Gastroesophageal sphincter (tissue), 4 donors: ENCODE measurements around the gene CCDC197. TPM values are rescaled to one million over a fixed set of nuclear protein-coding genes. Genes with fewer than 3 reads are reported as not detected.

Experiments used
- ATAC-seq: fragments of 150-250 bp; one replicate; pipeline ENCODE4 v1.9.1; 2016; ENCODE audit warnings: mild to moderate bottlenecking, moderate library complexity
- H3K27ac ChIP-seq, 4 donors: fragments of 200-600 bp; sonication (generic) in 3 of 4; 1 replicate in 3 of 4; 2 replicates in 1 of 4; pipeline ENCODE4 v1.5.1; 2016 to 2019
- H3K27me3 ChIP-seq: fragments of 200-600 bp; sonication (generic); one replicate; pipeline ENCODE4 v1.5.1; 2019
- H3K36me3 ChIP-seq, 2 donors: fragments of 200-600 bp; sonication (generic); one replicate each; pipeline ENCODE4 v1.5.1; 2019; ENCODE audit warnings: control low read depth in 1 of 2
- H3K4me1 ChIP-seq, 3 donors: fragments of 200-600 bp; sonication (generic); 1 replicate in 2 of 3; 2 replicates in 1 of 3; pipeline ENCODE4 v1.5.1; 2016 to 2019; ENCODE audit warnings: control low read depth in 2 of 3
- H3K4me3 ChIP-seq, 2 donors: fragments of 200-600 bp; sonication (generic); one replicate each; pipeline ENCODE4 v1.5.1; 2019; ENCODE audit warnings: mild to moderate bottlenecking in 1 of 2, moderate library complexity in 1 of 2
- H3K9me3 ChIP-seq, 3 donors: fragments of 200-600 bp; sonication (generic); one replicate each; pipeline ENCODE4 v1.5.1; 2017 to 2019; ENCODE audit warnings: control low read depth in 2 of 3
- CTCF ChIP-seq, 4 experiments: fragments of 200-600 bp in 2 of 4; fragments of 450-650 bp in 2 of 4; sonication (generic) in 1 of 4; IDR thresholded peaks; one replicate each; pipeline ENCODE4 v1.5.1; 2017 to 2019; ENCODE audit warnings: antibody characterized with exemption in 4 of 4, mild to moderate bottlenecking in 2 of 4, moderate library complexity in 2 of 4
- EP300 ChIP-seq: sonication (generic); formaldehyde crosslinking; IDR thresholded peaks from one replicate; pipeline ENCODE4 v1.6.1; 2017; ENCODE audit warnings: antibody characterized with exemption, mild to moderate bottlenecking
- POLR2A ChIP-seq, 2 donors: fragments of 450-650 bp; IDR thresholded peaks; one replicate each; pipeline ENCODE4 v1.6.1; 2017; ENCODE audit warnings: antibody characterized with exemption in 2 of 2, mild to moderate bottlenecking in 2 of 2, moderate library complexity in 1 of 2
- POLR2AphosphoS5 ChIP-seq: sonication (generic); formaldehyde crosslinking; IDR thresholded peaks from one replicate; pipeline ENCODE4 v1.6.1; 2017; ENCODE audit warnings: antibody characterized with exemption
- WGBS, 2 donors: methylation state at CpG; one replicate each; pipeline ENCODE4 v1.1.5; 2018; ENCODE audit warnings: low coverage in 1 of 2; 5-methylcytosine and 5-hydroxymethylcytosine counted together
- total RNA-seq, 4 donors: library from RNA; depleted of rRNA; stranded (reverse); fragments of >200 nt; gene quantifications; one replicate each; pipeline ENCODE4 v1.1.0, GENCODE V29; 2016

CCDC197 gene
- total RNA-seq, 4 donors from 2014 or later, result not detected

DNA sequence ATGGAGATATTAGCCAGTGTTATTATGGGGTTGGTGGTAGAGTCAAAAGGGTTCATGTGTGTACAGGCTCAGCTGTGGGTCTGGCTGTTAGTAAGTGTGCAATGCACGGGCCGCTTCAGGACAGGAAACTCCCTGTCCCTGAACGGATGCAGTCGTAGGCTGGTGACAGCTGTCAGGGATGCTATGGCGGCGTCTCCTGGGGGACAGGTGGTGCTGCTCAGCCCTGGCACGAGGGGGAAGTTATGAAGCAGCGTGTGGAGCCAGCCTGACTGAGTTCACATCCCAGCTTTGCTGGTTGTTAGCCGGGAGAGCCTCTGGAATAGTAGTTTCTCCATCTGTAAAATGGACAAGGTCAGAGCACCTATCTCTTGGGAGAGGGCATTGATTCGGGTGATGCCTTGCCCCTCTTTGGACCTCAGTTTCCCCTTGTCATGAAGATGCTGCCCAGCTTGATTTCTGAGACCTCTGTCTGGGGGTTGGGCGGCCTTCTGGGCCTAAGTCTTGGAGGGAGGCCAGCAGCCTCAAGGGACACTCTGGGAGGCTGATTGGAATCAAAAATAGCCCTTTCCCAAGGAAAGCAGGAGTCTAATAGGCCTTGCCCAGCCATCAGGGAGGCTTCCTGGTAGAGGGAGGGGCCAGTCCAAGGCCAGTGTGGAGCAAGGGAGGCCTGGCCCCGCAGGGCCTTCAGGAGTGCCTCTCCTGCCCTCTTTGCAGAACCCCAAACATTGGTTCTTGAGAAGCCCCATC, 27.8 kb upstream of the CCDC197 start:
- Histone ChIP-seq H3K4me1 (peaks cover 7 to 98% (median 8%) of the 10 kb centered on the region in 3 donors), H3K27me3 (no peaks in the 10 kb centered on the region), H3K27ac (peak overlapping the region; percentile 45 to 96 (median 88)), H3K4me3 (no peak overlapping the region), H3K36me3 (no peaks in the 10 kb centered on the region), H3K9me3 (no peaks in the 10 kb centered on the region)
- ATAC-seq, result no peak
- TF ChIP-seq CTCF (IDR thresholded peaks at IDR 0.05) (no peak), POLR2AphosphoS5 (peak; percentile 22)
- WGBS, 2 donors, result 33% methylated on average over 8 of the region's 12 CpGs; no CpG with 5 or more reads in 1 of the 2 donors

- Histone ChIP-seq H3K36me3 (no peaks in the 10 kb centered on the region), H3K4me3 (peak overlapping the region; percentile 8 to 43), H3K4me1 (peaks cover 7 to 96% (median 8%) of the 10 kb centered on the region in 3 donors), H3K27me3 (no peaks in the 10 kb centered on the region), H3K27ac (peak overlapping the region; percentile 45 to 96 (median 88)), H3K9me3 (no peaks in the 10 kb centered on the region)
- WGBS, 2 donors, result 40 to 54% methylated on average over 2 to 7 of the region's 9 CpGs
- peak in 3 of 4 experiments; percentile 41 to 47 (median 46) for TF ChIP-seq CTCF (IDR thresholded peaks at IDR 0.05)
- no peak for TF ChIP-seq POLR2A (IDR thresholded peaks at IDR 0.05)
- ATAC-seq, result peak; percentile 53
These were observed 26.5 kb upstream of the CCDC197 start for GRCh38 chr14:93970585-93970964.

- Histone ChIP-seq H3K4me3 (peak overlapping the region; percentile 8 to 43), H3K27me3 (no peaks in the 10 kb centered on the region), H3K36me3 (no peaks in the 10 kb centered on the region), H3K27ac (peak overlapping the region; percentile 45 to 96 (median 88)), H3K4me1 (peaks cover 4 to 96% (median 5%) of the 10 kb centered on the region in 3 donors), H3K9me3 (no peaks in the 10 kb centered on the region)
- TF ChIP-seq POLR2AphosphoS5 (no peak), CTCF (IDR thresholded peaks at IDR 0.05) (no peak), EP300 (no peak), POLR2A (IDR thresholded peaks at IDR 0.05) (no peak)
- ATAC-seq, result no peak
- WGBS, 2 donors, result 14 to 23% methylated on average over 4 to 10 of the region's 15 CpGs
These were observed 26.0 kb upstream of the CCDC197 start for GRCh38 chr14:93970965-93971634.

- Histone ChIP-seq H3K27me3 (no peaks in the 10 kb centered on the region), H3K4me1 (peaks cover 4 to 91% (median 5%) of the 10 kb centered on the region in 3 donors), H3K9me3 (no peaks in the 10 kb centered on the region), H3K4me3 (peak overlapping the region in 1 of 2 donors; percentile 43), H3K36me3 (no peaks in the 10 kb centered on the region), H3K27ac (peak overlapping the region; percentile 45 to 96 (median 88))
- TF ChIP-seq CTCF (IDR thresholded peaks at IDR 0.05), result no peak
- no peak for TF ChIP-seq POLR2AphosphoS5
- TF ChIP-seq EP300, result no peak
- TF ChIP-seq POLR2A (IDR thresholded peaks at IDR 0.05), result no peak
- 23 to 54% methylated on average over 3 of the region's 3 CpGs for WGBS, 2 donors
- no peak for ATAC-seq
These were observed 25.5 kb upstream of the CCDC197 start for GRCh38 chr14:93971635-93972027.
